ENCODE data around the gene LGALS3BP.

Gene LGALS3BP

GRCh38 chr17:78922816-78923498, 56.8 kb downstream of the LGALS3BP start:
- no peak for DNase-seq (ENCODE audit: low read depth in 4 of 4, low spot score in 1 of 4)

DNA sequence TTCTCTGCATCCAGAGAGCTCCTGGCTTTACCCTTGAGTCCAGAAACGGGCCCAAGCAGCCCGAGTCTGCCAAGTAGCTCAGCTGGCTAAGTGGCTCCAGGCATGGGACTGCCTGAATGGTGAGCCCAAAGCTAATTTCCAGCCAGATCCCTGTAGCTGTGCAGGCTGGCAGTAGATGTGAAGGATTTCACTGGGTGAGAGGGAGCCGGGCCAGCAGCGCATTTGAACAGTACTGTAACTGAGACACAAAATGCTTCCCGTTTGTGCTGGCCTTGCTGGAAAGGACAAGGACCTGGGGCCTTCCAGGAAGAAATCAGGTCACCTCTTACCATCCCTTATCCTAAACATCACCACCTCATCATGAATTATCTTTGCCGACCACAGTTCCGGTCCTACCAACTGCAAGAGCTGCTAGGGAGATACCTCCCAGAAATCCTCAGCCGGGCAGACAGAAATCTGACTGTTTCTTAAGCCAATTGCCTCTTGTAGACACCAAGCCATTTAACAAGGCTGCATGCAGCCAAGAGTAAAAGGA, 58.2 kb downstream of the LGALS3BP start:
- no peak for DNase-seq (ENCODE audit: low read depth in 4 of 4, low spot score in 1 of 4)
